Cardiac fibroblast (primary cell): ENCODE measurements around the gene RIMS4.

ENCODE experiments used
- DNase-seq, 2 donors: peaks; one replicate each; pipeline versions ENCODE4 v3.0.0 to v3.0.0-alpha.2; 2010; ENCODE audit warnings: low read depth in 2 of 2
- H3K4me3 ChIP-seq, 2 donors: replicated peaks in 1 of 2; 1 replicate in 1 of 2; 2 replicates in 1 of 2; pipeline ENCODE4 v1.5.1; 2011; ENCODE audit warnings: low read depth in 2 of 2, low read length in 2 of 2, mild to moderate bottlenecking in 2 of 2, moderate library complexity in 1 of 2
- TF ChIP-seq, protein P1 (sequence below): IDR thresholded peaks from one replicate; pipeline ENCODE4 v1.5.1; 2011; ENCODE audit warnings: low read depth, mild to moderate bottlenecking, low read length, inconsistent platforms

The RIMS4 gene

GRCh38 chr20:44745598-44746366 is 64.6 kb downstream of the RIMS4 start, which contains the start of gene KCNK15:
Gene KCNK15, plus strand, starts transcription at chr20:44745865. Its CDS starts 46 bp downstream, at chr20:44745911.
- peak; percentile 13 to 36 for DNase-seq
- H3K4me3 ChIP-seq = peak within 1 kb of the TSS; percentile 49
- TF ChIP-seq, protein P1, sequence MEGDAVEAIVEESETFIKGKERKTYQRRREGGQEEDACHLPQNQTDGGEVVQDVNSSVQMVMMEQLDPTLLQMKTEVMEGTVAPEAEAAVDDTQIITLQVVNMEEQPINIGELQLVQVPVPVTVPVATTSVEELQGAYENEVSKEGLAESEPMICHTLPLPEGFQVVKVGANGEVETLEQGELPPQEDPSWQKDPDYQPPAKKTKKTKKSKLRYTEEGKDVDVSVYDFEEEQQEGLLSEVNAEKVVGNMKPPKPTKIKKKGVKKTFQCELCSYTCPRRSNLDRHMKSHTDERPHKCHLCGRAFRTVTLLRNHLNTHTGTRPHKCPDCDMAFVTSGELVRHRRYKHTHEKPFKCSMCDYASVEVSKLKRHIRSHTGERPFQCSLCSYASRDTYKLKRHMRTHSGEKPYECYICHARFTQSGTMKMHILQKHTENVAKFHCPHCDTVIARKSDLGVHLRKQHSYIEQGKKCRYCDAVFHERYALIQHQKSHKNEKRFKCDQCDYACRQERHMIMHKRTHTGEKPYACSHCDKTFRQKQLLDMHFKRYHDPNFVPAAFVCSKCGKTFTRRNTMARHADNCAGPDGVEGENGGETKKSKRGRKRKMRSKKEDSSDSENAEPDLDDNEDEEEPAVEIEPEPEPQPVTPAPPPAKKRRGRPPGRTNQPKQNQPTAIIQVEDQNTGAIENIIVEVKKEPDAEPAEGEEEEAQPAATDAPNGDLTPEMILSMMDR = no peak

DNA sequence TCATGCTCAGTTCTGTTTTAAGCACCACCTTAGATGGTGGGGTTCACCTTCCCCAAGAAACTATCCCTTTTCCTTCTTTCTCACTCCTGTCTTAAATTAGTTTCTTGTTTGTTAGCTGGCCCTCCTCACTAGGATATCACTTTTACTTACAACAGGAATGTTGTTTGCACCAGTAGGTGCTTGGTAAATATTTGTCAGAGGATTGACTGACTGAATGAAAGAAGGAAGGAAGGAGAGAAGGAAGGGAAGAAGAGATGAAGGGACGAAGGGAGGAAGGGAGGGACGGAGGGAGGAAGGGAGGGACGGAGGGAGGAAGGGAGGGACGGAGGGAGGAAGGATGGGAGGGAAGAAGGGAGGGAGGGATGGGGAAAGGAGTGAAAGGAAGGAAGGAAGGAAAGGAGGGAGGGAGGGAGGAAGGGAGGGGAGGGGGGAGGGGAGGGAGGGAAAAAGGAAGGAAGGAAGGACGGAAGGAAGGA is 65.2 kb downstream of the RIMS4 start:
- peak overlapping the region; percentile 49 for H3K4me3 ChIP-seq
- TF ChIP-seq, protein P1 = no peak
- DNase-seq = no peak

GRCh38 chr20:44743916-44744655 is 66.3 kb downstream of the RIMS4 start:
- DNase-seq = no peak
- TF ChIP-seq, protein P1 = no peak
- no peak overlapping the region for H3K4me3 ChIP-seq

DNA sequence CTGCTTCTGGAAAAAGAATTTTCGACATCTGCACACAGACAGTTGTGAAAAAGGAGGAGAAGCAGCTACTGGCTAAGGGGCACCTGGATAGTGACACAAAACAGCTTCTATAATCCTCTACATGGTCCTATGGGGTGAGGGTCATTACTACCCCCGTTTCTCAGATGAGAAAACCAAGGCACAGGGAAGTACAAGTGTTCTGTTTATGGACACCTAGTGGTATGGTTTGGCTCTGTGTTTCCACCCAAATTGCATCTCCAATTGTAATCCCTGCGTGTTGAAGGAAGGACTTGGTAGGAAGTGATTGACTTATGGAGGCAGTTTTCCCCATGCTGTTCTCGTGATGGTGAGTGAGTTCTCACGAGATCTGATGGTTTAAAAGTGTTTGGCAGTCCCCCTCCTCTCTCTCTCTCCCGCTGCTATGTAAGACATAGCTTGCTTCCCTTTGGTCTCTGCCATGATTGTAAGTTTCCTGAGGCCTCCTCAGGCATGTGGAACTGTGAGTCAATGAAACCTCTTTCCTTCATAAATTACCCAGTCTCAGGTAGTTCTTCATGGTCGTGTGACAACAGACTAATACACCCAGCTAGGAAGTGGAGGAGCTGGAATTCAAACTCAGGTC is 67.2 kb downstream of the RIMS4 start:
- DNase-seq = no peak
- TF ChIP-seq, protein P1 = no peak
- H3K4me3 ChIP-seq = no peak overlapping the region

DNA sequence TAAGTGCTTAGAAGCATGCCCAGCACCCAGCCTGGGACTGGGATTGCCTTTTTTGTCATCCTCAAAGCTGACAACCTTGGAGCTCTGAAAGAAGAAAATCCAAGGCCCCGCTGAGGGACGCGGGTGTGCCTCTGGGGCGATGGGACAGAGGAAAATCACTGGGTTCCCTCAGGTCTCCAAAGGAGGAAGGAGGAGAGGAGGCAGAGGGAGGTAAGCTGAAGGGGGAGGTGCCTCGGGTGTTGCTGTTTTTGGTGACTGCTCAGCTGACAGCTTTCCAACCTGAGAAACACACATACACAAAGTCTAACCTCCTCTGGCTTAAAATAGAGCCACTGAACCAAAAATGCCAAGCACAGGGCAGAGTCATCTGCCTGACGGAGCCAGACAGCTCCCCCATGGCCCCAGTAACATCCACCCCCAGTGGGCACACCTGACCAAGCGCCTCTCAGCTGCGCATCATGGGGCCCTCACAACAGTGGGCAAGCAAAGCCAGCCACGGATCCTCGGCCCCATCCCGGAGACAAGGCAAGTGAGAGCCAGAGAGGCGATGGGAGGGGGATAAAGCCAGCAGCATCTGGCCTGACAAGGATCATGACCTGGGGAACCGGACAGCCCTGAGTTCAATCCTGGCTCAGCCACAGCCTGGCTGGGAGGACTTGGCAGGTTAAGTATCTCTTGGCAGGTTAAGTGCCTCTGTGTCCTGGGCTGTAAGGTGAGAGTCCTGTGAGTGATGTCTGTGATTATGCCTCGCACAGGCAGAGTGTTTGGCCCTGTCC is 67.9 kb downstream of the RIMS4 start:
- DNase-seq = no peak
- TF ChIP-seq, protein P1 = no peak
- H3K4me3 ChIP-seq = no peak overlapping the region

DNA sequence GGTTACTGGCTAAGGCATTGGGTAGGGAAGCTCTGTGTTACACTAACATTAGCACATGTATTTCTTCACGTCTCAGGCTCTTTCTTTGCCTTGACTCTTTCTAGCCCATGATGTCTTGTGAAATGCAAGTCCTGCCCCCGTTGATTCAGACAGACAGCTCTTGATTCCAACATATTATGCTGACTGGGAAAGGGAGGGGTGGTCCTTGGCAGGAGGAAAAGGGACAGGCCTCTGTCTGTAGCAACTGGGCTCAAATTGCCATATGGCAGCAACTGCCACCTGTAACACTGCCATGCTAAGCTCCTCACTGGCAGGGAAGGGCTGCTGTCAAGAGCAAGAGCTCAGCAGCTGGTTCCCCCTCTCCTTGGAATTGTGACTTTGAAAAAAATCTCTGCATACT is 70.4 kb downstream of the RIMS4 start:
- TF ChIP-seq, protein P1 = no peak
- no peak for DNase-seq

More for the DNA sequence above, 70.4 kb downstream of the RIMS4 start:
- no peak overlapping the region for H3K4me3 ChIP-seq
